ENCODE data around the gene SLC35F6. TPM values are rescaled to one million over a fixed set of nuclear protein-coding genes. Genes with fewer than 3 reads are reported as not detected.

Gene SLC35F6
- total and polyA plus RNA-seq, 2 donors (not counting 3 experiments of a cell fraction or from before 2014, with no cell fraction given), result 34.6 to 39.8 TPM

DNA sequence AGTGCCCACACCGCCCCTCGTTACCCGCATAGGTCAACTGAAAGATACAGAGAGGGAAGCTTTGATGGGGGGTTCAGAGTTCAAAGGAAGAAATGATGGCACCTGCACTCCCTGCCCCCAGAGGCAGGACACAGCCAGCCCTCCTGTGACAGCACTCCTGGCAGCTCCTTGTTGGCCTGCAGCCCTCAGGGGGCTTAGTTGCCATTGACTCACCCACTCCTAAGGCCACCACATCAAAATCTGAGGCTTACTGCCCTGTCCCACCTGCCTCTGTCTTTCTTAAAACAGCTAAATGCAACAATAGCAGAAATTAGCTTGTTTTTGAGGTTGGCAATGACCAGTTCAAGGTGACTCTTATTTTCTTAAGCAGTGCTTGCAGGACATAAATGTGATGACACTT is 31.6 kb upstream of the SLC35F6 start:
- POLR2A ChIA-PET, result no interaction called here
- no TSS peak for BruUV-seq (replicated peaks)

DNA sequence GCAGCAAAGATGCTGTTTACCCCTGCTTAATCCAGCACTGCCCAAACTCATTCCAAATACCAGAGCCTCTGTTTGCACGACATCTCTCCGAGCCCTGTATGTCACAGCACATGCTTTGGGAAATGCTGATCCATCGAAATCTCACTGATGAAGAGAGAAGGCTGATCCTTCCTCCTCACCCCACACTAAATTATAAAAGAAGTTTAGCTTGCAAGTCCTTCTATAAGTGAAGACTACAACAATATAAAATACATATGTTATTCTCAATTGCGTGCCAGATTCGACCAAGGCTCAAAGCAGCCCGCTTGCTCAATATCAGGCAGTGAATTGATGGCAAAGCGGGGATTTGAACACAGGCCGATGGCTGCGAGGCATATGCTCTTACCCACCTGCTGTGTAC is 30.7 kb upstream of the SLC35F6 start:
- TF ChIP-seq FOS (IDR thresholded peaks at IDR 0.05; ENCODE audit: borderline replicate concordance, insufficient read depth, low read length), result no peak
- intact Hi-C loops (cut with micrococcal nuclease), result no loop called here
- POLR2A ChIA-PET, result no interaction called here
- dilution Hi-C loops (cut with MboI; ENCODE audit: extremely low pct_ligation_motif_present, low sequenced_read_pairs), result no loop called here
- no TSS peak for BruUV-seq (replicated peaks)
- Histone ChIP-seq H3K4me2 (ENCODE audit: insufficient read depth, low read length) (no peak overlapping the region), H3K4me1 (ENCODE audit: control insufficient read depth, extremely low read depth, insufficient read depth, low read length) (peaks cover 3% of the 10 kb centered on the region), H3K4me3 (replicated peaks in 1 of 3; ENCODE audit: insufficient read depth in 1 of 3, low read depth in 1 of 3, low read length in 3 of 3) (no peak overlapping the region), H4K20me1 (replicated peaks; ENCODE audit: control insufficient read depth, extremely low read depth, insufficient read depth, low read length) (no peaks in the 10 kb centered on the region), H3K79me2 (ENCODE audit: control insufficient read depth, insufficient read depth, low read length) (no peaks in the 10 kb centered on the region), H3K36me3 (ENCODE audit: control insufficient read depth in 2 of 2, extremely low read depth in 1 of 2, insufficient read depth in 2 of 2, low read length in 2 of 2) (no peaks in the 10 kb centered on the region), H2AFZ (ENCODE audit: low read depth, low read length) (no peak overlapping the region), H3K9me3 (replicated peaks; ENCODE audit: control insufficient read depth, insufficient read depth, low read length) (no peaks in the 10 kb centered on the region), H3K27ac (ENCODE audit: insufficient read depth, low read depth, low read length) (no peak overlapping the region), H3K9me1 (replicated peaks; ENCODE audit: control insufficient read depth, extremely low read depth, insufficient read depth, low read length) (no peaks in the 10 kb centered on the region), H3K27me3 (ENCODE audit: control insufficient read depth in 2 of 2, insufficient read depth in 2 of 2, low read length in 2 of 2) (peaks cover 0 to 10% of the 10 kb centered on the region in 2 experiments), H3K9ac (replicated peaks; ENCODE audit: extremely low read depth, insufficient read depth, low read length) (no peak overlapping the region)
- DNase-seq (ENCODE audit: low read depth, low spot score), result no peak
- no peak for FAIRE-seq
- CTCF ChIA-PET, result interaction anchor here (0.8 to 5.4 kb wide), 3 partner anchors 8 to 82 kb away, joined by 3 to 39 read pairs (median 3); no protein-coding TSS in a partner anchor

More for the DNA sequence above, 31.6 kb upstream of the SLC35F6 start:
- FAIRE-seq (no peak), DNase-seq (ENCODE audit: low read depth, low spot score) (no peak)
- TF ChIP-seq MYC (IDR thresholded peaks at IDR 0.05; ENCODE audit: low read depth, low read length) (no peak), POLR2AphosphoS5 (IDR thresholded peaks at IDR 0.05; ENCODE audit: insufficient read depth, low read depth, low read length) (no peak)
- peaks cover 3% of the 10 kb centered on the region for H3K4me1 ChIP-seq (ENCODE audit: control insufficient read depth, extremely low read depth, insufficient read depth, low read length)
- no peaks in the 10 kb centered on the region for H3K36me3 ChIP-seq (ENCODE audit: control insufficient read depth in 2 of 2, extremely low read depth in 1 of 2, insufficient read depth in 2 of 2, low read length in 2 of 2)
- H3K79me2 ChIP-seq (ENCODE audit: control insufficient read depth, insufficient read depth, low read length), result no peaks in the 10 kb centered on the region
- intact Hi-C loops (cut with micrococcal nuclease) (no loop called here), dilution Hi-C loops (cut with MboI; ENCODE audit: extremely low pct_ligation_motif_present, low sequenced_read_pairs) (no loop called here)
- peaks cover 0 to 10% of the 10 kb centered on the region in 2 experiments for H3K27me3 ChIP-seq (ENCODE audit: control insufficient read depth in 2 of 2, insufficient read depth in 2 of 2, low read length in 2 of 2)
- H3K9ac ChIP-seq (replicated peaks; ENCODE audit: extremely low read depth, insufficient read depth, low read length), result no peak overlapping the region
- no peak overlapping the region for H3K27ac ChIP-seq (ENCODE audit: insufficient read depth, low read depth, low read length)
- no peak overlapping the region for H3K4me3 ChIP-seq (replicated peaks in 1 of 3; ENCODE audit: insufficient read depth in 1 of 3, low read depth in 1 of 3, low read length in 3 of 3)
- CTCF ChIA-PET, result interaction anchor here (0.7 to 5.4 kb wide), 5 partner anchors 12 to 135 kb away, joined by 3 to 39 read pairs (median 3); no protein-coding TSS in a partner anchor
- no peak overlapping the region for H3K4me2 ChIP-seq (ENCODE audit: insufficient read depth, low read length)
- H3K9me1 ChIP-seq (replicated peaks; ENCODE audit: control insufficient read depth, extremely low read depth, insufficient read depth, low read length), result no peaks in the 10 kb centered on the region
- no peaks in the 10 kb centered on the region for H3K9me3 ChIP-seq (replicated peaks; ENCODE audit: control insufficient read depth, insufficient read depth, low read length)
- H4K20me1 ChIP-seq (replicated peaks; ENCODE audit: control insufficient read depth, extremely low read depth, insufficient read depth, low read length), result no peaks in the 10 kb centered on the region
- H2AFZ ChIP-seq (ENCODE audit: low read depth, low read length), result no peak overlapping the region

Data from endothelial cell of umbilical vein (primary cell).